ENCODE results near the gene GLS. TPM values are rescaled to one million over a fixed set of nuclear protein-coding genes. Genes with fewer than 3 reads are reported as not detected.

The GLS gene
- total RNA-seq, 4 donors from 2014 or later, result 111 to 235 (median 146) TPM

DNA sequence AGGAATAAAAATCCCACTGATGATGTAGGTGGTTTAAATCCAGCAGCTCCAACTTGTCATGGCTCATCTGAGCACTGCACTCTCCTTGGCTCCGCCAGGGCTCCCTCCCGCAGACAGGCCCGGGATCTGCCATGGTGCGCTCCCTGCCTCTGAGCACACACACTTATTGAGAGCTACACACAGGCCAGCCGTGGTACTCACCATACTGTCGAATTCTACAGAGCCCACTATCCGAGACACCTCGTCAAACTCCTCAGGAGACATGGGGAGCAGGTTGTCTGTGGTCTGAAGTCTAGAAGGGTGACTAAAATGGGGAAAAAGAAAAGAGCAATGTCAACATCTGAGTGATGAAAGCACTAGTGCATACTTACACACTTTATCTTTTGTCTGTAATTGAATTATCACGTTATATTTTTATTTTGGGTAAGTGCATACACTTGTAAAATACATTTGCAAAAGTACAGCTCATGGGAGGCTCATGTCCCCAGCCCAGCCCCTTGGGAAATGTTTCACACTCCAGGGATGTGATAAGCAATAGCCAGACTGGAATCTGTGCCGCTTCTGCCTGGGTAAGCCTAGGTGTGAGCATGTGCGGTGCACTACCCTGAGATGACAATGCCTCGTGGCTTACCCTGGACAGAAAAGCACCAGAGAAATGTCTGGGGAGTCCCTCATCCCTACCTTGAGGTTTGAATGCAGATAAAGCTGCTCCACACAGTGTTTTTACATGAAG, 94.2 kb downstream of the GLS start:
- DNase-seq (ENCODE audit: low spot score) (no peak), ATAC-seq (ENCODE audit: low FRiP score) (peak; percentile 35)
- TF ChIP-seq, protein P1, sequence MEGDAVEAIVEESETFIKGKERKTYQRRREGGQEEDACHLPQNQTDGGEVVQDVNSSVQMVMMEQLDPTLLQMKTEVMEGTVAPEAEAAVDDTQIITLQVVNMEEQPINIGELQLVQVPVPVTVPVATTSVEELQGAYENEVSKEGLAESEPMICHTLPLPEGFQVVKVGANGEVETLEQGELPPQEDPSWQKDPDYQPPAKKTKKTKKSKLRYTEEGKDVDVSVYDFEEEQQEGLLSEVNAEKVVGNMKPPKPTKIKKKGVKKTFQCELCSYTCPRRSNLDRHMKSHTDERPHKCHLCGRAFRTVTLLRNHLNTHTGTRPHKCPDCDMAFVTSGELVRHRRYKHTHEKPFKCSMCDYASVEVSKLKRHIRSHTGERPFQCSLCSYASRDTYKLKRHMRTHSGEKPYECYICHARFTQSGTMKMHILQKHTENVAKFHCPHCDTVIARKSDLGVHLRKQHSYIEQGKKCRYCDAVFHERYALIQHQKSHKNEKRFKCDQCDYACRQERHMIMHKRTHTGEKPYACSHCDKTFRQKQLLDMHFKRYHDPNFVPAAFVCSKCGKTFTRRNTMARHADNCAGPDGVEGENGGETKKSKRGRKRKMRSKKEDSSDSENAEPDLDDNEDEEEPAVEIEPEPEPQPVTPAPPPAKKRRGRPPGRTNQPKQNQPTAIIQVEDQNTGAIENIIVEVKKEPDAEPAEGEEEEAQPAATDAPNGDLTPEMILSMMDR (IDR thresholded peaks at IDR 0.05), result no peak

DNA sequence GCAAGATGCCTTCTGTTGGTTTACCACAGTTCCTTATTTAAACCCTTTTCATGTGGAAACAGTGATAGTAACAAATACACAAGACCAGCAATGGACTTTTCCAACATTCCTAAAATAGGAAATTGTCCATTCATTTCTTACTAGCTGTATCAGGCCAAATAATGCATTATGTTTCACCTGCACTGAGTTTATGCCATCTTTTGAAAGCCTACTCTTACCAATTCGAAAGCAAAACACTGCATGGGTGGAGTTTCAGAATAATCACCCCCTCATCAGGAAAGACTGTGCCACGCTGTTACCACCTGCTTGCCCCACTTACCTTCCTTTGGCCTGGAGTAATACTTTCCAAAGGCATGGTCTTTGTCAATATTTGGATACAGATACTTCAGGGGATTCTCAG, 95.9 kb downstream of the GLS start:
- TF ChIP-seq, protein P1 (IDR thresholded peaks at IDR 0.05), result no peak
- no peak for DNase-seq (ENCODE audit: low spot score)
- ATAC-seq (ENCODE audit: low FRiP score), result no peak

DNA sequence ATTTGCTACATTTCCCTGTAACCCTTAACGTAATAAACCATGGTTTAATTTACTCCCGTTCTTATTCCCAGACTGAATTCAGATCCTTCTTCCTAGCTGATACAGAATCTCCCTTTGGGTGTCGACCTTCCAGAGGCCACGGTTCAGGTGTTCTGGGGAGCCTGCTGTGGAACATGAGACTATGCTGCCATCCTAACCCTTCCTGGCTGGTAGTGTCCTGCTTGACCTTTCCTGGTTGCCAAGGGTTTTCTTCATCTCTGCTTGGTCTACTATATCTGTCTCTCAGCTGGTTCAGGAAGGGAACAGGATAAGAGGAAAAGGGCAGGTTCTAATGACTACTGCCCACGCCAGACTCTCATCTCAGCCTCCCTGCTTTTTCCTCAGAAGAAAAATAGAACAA, 96.9 kb downstream of the GLS start:
- TF ChIP-seq, protein P1 (IDR thresholded peaks at IDR 0.05), result no peak
- DNase-seq (ENCODE audit: low spot score) (no peak), ATAC-seq (ENCODE audit: low FRiP score) (no peak)

DNA sequence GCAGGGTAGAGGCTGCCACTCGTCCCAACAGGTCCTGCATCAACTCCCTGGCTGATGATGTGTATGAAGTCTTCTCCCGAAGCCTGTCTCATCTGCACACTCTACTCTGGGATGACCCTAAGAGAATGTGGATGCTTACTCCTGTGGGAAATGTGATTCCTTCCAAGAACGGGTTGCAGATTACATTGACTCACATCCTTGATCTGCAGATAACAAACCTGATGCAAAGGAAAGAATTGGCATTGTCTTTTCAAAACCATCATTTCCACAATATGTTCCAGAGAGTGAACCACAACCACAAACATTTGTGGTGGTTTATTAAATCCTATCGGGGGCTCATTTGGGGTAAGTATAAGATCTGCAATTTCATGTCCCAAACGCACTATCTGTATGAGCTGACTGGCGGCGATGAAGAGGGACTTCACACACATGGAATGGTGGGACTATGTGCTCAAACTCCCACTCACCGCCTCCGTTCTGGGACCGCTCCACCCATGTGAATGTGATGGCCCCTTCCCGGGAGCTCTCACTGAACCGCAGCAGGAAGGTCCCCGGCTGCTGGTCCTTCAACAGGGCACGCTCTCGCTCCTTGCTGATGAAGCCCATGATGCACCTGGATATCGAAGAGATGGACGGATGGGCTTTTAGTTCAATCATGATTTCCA, 97.9 kb downstream of the GLS start:
- DNase-seq (ENCODE audit: low spot score) (no peak), ATAC-seq (ENCODE audit: low FRiP score) (no peak)
- TF ChIP-seq, protein P1 (IDR thresholded peaks at IDR 0.05), result no peak

DNA sequence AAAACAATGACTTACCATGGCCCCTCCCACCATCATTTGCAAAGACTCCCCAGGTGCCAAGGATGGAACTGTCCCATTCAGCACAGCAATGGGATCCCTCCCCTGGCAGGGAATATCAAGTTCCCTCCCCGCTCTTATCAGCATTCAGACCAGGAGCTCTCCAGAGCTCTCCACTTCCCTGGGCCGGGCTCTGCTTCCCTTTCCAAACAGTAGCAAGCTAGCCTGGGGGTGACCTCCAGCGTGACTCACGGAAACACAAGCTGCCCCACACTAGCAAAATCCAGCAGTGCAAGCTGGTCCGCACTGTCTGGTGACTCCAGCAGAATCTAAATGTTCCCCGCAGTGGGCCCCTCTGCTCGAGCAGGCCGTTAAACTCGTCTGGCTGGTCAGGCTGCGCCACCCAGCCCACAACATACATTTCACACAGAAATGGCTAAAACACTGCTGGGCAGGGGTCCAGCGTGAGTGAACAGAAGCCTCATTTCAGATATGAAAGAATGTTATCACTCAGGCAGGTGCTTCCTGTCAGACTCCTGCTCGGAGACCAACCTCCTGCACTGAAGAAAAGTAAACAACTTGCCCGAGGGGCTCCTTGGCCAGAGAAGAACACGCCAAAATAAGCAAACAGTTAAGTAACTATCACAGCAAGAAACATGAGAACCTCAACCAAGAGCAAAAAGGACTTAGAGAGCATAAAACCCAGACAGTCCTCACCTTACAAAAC, 99.4 kb downstream of the GLS start:
- DNase-seq (ENCODE audit: low spot score), result no peak
- TF ChIP-seq, protein P1 (IDR thresholded peaks at IDR 0.05), result no peak
- peak; percentile 45 for ATAC-seq (ENCODE audit: low FRiP score)

DNA sequence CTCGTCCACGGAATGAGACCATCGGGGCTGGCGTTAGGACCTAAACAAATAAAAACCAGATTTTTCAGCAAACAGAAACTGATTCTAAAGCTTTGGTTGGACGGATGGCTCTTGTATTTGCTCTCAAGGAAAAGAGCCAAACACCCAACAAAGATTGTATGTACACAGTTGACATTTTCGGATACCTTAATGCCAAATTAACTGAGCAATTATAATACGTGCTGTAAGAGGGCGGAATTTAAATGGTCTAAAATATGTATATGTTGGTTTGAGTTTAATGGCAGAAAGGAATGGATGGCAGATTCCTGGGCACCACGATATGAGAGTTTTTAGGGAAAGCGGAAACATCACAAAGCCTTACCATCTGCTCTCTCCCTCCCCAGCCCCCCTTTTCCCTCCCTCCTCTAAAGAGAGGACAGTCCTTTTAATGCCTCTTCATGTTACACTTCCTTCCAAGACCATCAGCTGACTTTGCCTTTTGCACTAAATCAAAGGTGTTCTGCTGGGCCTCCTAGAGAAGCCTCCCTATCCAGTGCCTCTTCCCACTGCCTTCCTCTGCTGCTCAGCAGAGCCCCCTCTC, 100.1 kb downstream of the GLS start:
- ATAC-seq (ENCODE audit: low FRiP score), result no peak
- TF ChIP-seq, protein P1 (IDR thresholded peaks at IDR 0.05), result no peak
- no peak for DNase-seq (ENCODE audit: low spot score)

Data from omental fat pad (tissue), 4 donors.